HT1080 (cell line): ENCODE measurements around the gene PCBP3. TPM values are rescaled to one million over a fixed set of nuclear protein-coding genes. Genes with fewer than 3 reads are reported as not detected.
A peak's percentile ranks its signal among the peaks of the same experiment; 100 is the strongest.

ENCODE experiments used
- DNase-seq: peaks from one replicate; pipeline ENCODE4 v3.0.0-alpha.2; 2015; ENCODE audit warnings: low read depth
- total RNA-seq: library from RNA; depleted of rRNA; stranded (reverse); fragments of >200 nt; shearing (Covaris generic); gene quantifications from 2 replicates; pipeline ENCODE4 v1.2.3, GENCODE V29; 2014

PCBP3 gene
- total RNA-seq, 1 experiment from 2014 or later = not detected

- DNase-seq = peak; percentile 63
Observed at GRCh38 chr21:45747802-45748445, 104.4 kb downstream of the PCBP3 start.

- no peak for DNase-seq
Observed at GRCh38 chr21:45748593-45748992, 105.1 kb downstream of the PCBP3 start.

- no peak for DNase-seq
Observed at GRCh38 chr21:45749974-45750373, 106.4 kb downstream of the PCBP3 start.

- no peak for DNase-seq
Observed at GRCh38 chr21:45750936-45751335, 107.4 kb downstream of the PCBP3 start.

- no peak for DNase-seq
Observed at GRCh38 chr21:45753445-45753844, 109.9 kb downstream of the PCBP3 start.

- no peak for DNase-seq
Observed at GRCh38 chr21:45756029-45756428, 112.5 kb downstream of the PCBP3 start.

GRCh38 chr21:45756669-45757068 is 113.1 kb downstream of the PCBP3 start:
- no peak for DNase-seq

GRCh38 chr21:45761704-45762103 is 118.2 kb downstream of the PCBP3 start:
- DNase-seq = no peak

- DNase-seq = no peak
Observed at GRCh38 chr21:45763074-45763473, 119.5 kb downstream of the PCBP3 start.

- no peak for DNase-seq
Observed at GRCh38 chr21:45763506-45763905, 120.0 kb downstream of the PCBP3 start.

GRCh38 chr21:45764792-45765191 is 121.3 kb downstream of the PCBP3 start:
- no peak for DNase-seq

- DNase-seq = no peak
Observed at GRCh38 chr21:45765375-45765774, 121.8 kb downstream of the PCBP3 start.

- no peak for DNase-seq
Observed at GRCh38 chr21:45766055-45766454, 122.5 kb downstream of the PCBP3 start.

GRCh38 chr21:45766501-45766900 is 123.0 kb downstream of the PCBP3 start:
- DNase-seq = no peak

GRCh38 chr21:45767071-45768006 is 123.8 kb downstream of the PCBP3 start:
- peak; percentile 26 for DNase-seq

GRCh38 chr21:45768011-45768739 is 124.7 kb downstream of the PCBP3 start:
- no peak for DNase-seq

- DNase-seq = no peak
Observed at GRCh38 chr21:45768740-45769048, 125.2 kb downstream of the PCBP3 start.

- DNase-seq = no peak
Observed at GRCh38 chr21:45769294-45769693, 125.8 kb downstream of the PCBP3 start.

GRCh38 chr21:45769896-45770295 is 126.4 kb downstream of the PCBP3 start:
- DNase-seq = no peak

GRCh38 chr21:45772180-45772579 is 128.7 kb downstream of the PCBP3 start:
- DNase-seq = no peak

- no peak for DNase-seq
Observed at GRCh38 chr21:45774291-45774690, 130.8 kb downstream of the PCBP3 start.

- no peak for DNase-seq
Observed at GRCh38 chr21:45776971-45777370, 133.4 kb downstream of the PCBP3 start.
